Heart left ventricle (tissue), 16 donors: ENCODE data around the gene SNX17. TPM values are rescaled to one million over a fixed set of nuclear protein-coding genes. Genes with fewer than 3 reads are reported as not detected.

Experiments
- ATAC-seq, 4 donors: fragments of 200-7000 bp; cut with Tn5 transposase; one replicate each; pipeline ENCODE4 v1.9.1; 2020 to 2022; ENCODE audit warnings: moderate library complexity in 4 of 4, mild to moderate bottlenecking in 3 of 4, moderate number of reproducible peaks in 1 of 4
- DNase-seq, 5 donors: peaks; one replicate each; pipeline ENCODE4 v3.0.0-alpha.2; 2020
- H3K27ac ChIP-seq, 12 donors: fragments of 200-600 bp; sonication (generic) in 4 of 12; one replicate each; pipeline versions ENCODE4 v1.5.0 to v1.8.0; 2016 to 2022; ENCODE audit warnings: mild to moderate bottlenecking in 2 of 12
- H3K27me3 ChIP-seq, 9 donors: fragments of 200-600 bp; sonication (generic) in 2 of 9; one replicate each; pipeline versions ENCODE4 v1.5.1 to v1.8.0; 2016 to 2022; ENCODE audit warnings: mild to moderate bottlenecking in 3 of 9
- H3K36me3 ChIP-seq, 9 donors: fragments of 200-600 bp; sonication (generic) in 2 of 9; one replicate each; pipeline versions ENCODE4 v1.5.0 to v1.8.0; 2018 to 2022; ENCODE audit warnings: mild to moderate bottlenecking in 2 of 9
- H3K4me1 ChIP-seq, 12 donors: fragments of 200-600 bp; sonication (generic) in 4 of 12; one replicate each; pipeline versions ENCODE4 v1.5.0 to v1.8.0; 2016 to 2022; ENCODE audit warnings: mild to moderate bottlenecking in 3 of 12
- H3K4me3 ChIP-seq, 12 donors: fragments of 200-600 bp; sonication (generic) in 4 of 12; one replicate each; pipeline versions ENCODE4 v1.5.0 to v1.8.0; 2017 to 2022; ENCODE audit warnings: mild to moderate bottlenecking in 9 of 12, moderate library complexity in 4 of 12
- H3K9me3 ChIP-seq, 12 donors: fragments of 200-600 bp; sonication (generic) in 4 of 12; one replicate each; pipeline versions ENCODE4 v1.5.0 to v1.8.0; 2016 to 2022; ENCODE audit warnings: mild to moderate bottlenecking in 1 of 12
- CTCF ChIP-seq, 12 donors: fragments of 200-600 bp; sonication (generic) in 4 of 12; IDR thresholded peaks; one replicate each; pipeline versions ENCODE4 v1.5.0 to v1.8.0; 2018 to 2022; ENCODE audit warnings: antibody characterized with exemption in 12 of 12, mild to moderate bottlenecking in 5 of 12
- POLR2A ChIP-seq, 2 donors: fragments of 450-650 bp; IDR thresholded peaks; one replicate each; pipeline ENCODE4 v1.6.1; 2017; ENCODE audit warnings: antibody characterized with exemption in 2 of 2, mild to moderate bottlenecking in 2 of 2, moderate library complexity in 2 of 2
- WGBS, 4 donors: extraction: QIAGEN DNeasy Blood & Tissue Kit in 2 of 4; methylation state at CpG; one replicate each; pipeline versions ENCODE4 v1.1.5 to v1.1.7; 2013 to 2018; 5-methylcytosine and 5-hydroxymethylcytosine counted together
- intact Hi-C, 10 donors: fragments of 100-400 bp; cut with DNase I; formaldehyde crosslinking; loops; one replicate each; pipeline versions ENCODE4 v1.11.1 to v1.14.2; 2022
- polyA plus RNA-seq, 2 donors: library from polyadenylated mRNA; stranded (reverse); fragments of 200-250 nt; gene quantifications; one replicate each; pipeline ENCODE4 v1.2.3, GENCODE V29; 2013
- total RNA-seq, 9 donors: library from RNA; depleted of rRNA in 2 of 9; stranded (reverse); fragments of >200 nt in 2 of 9; fragmentation: NEBNext Ultra II Directional in 3 of 9; extraction: Animal tissue kit (Norgen Biotek cat#: 25700) in 3 of 9; gene quantifications; one replicate each; pipeline versions ENCODE4 v1.1.0 to v1.2.4, GENCODE V29; 2016 to 2023
- donor health status: ischemic (EF 13 %, LVEDD 7.1; RV severe dilation, severe dysfunction).
- donor health status: healthy with polysubstance abuse.
- donor health status: DM: no; HTN: yes; CAD: no.
- donor health status: DM: no; HTN: no; CAD: no.
- donor health status: ischemic (EF 25% LVEDD 6.9; RV normal size, moderate dysfunction).
- donor health status: ischemic (EF 25% LVEDD 5.7; RV mildly dilated, moderate dysfunction).
- donor health status: healthy.
- donor health status: DM: yes; HTN: yes; CAD: no.
- donor health status: ischemic (EF 35%, LVEDD 5.7; RV mildly dilated, moderate dysfunction).
- donor health status: nonischemic (EF 11% LVEDD 7.7; RV severe dilation, severe dysfunction).
- donor health status: DM: yes; HTN: yes; CAD: no.
- donor health status: PGD.
- donor health status: ischemic (EF 29% LVEDD 5.4; RV normal size, mild dysfunction).
- donor health status: nonischemic (EF 23%, LVEDD 6.1; RV moderate dilation, normal function).

SNX17 gene
- total and polyA plus RNA-seq, 11 donors = 39.2 to 106 (median 77.2) TPM

GRCh38 chr2:27356056-27356381, 14.4 kb upstream of the SNX17 start:
- intact Hi-C loops = loop anchor here in 4 of 10 donors (1.0 to 5.0 kb wide), 5 partner anchors 14 to 53 kb away; partner anchors contain the start of genes EIF2B4 (in 3 of the 4), MPV17 (in 3 of the 4), SNX17 (in 3 of the 4) and PPM1G (in 1 of the 4)
- H3K27ac ChIP-seq = peak overlapping the region; percentile 66 to 98 (median 88)
- H3K27me3 ChIP-seq = no peaks in the 10 kb centered on the region
- H3K4me3 ChIP-seq = peak overlapping the region; percentile 61 to 97 (median 84)
- WGBS, 4 donors = 0 to 2% (median 0%) methylated on average over 10 to 12 of the region's 12 CpGs
- peak; percentile 12 to 19 (median 14) for ATAC-seq
- no peaks in the 10 kb centered on the region for H3K36me3 ChIP-seq
- H3K4me1 ChIP-seq = peaks cover 4 to 57% (median 27%) of the 10 kb centered on the region in 12 donors
- peak in 4 of 5 donors; percentile 34 to 65 (median 40) for DNase-seq
- TF ChIP-seq CTCF (IDR thresholded peaks at IDR 0.05) (no peak), POLR2A (IDR thresholded peaks at IDR 0.05) (no peak)
- no peaks in the 10 kb centered on the region for H3K9me3 ChIP-seq

GRCh38 chr2:27356382-27357181, 13.8 kb upstream of the SNX17 start, which contains the start of gene GTF3C2:
TSS of gene GTF3C2 (minus strand) at chr2:27356764. CDS start at chr2:27343554, 13,210 bp downstream.
- Histone ChIP-seq H3K27ac (peak within 1 kb of the TSS; percentile 66 to 98 (median 88)), H3K4me1 (peaks cover 4 to 57% (median 27%) of the 10 kb centered on the region in 12 donors), H3K27me3 (no peaks in the 10 kb centered on the region), H3K4me3 (peak within 1 kb of the TSS; percentile 61 to 97 (median 84)), H3K9me3 (no peaks in the 10 kb centered on the region), H3K36me3 (no peaks in the 10 kb centered on the region)
- 0% methylated on average over 58 to 67 of the region's 67 CpGs for WGBS, 4 donors
- peak; percentile 97 to 98 (median 98) for ATAC-seq
- peak; percentile 95 to 97 (median 95) for DNase-seq
- intact Hi-C loops = loop anchor here in 4 of 10 donors (1.0 to 5.0 kb wide), 6 partner anchors 14 to 52 kb away; partner anchors contain the start of genes MPV17 (in 4 of the 4), EIF2B4 (in 3 of the 4), SNX17 (in 3 of the 4) and PPM1G (in 1 of the 4)
- TF ChIP-seq POLR2A (IDR thresholded peaks at IDR 0.05) = peak in 1 of 2 donors; percentile 44
- peak in 2 of 12 donors; percentile 10 to 21 for TF ChIP-seq CTCF (IDR thresholded peaks at IDR 0.05)

GRCh38 chr2:27362678-27363420, 7.6 kb upstream of the SNX17 start:
- no peaks in the 10 kb centered on the region for H3K27me3 ChIP-seq
- no peaks in the 10 kb centered on the region for H3K9me3 ChIP-seq
- no peak overlapping the region for H3K4me3 ChIP-seq
- H3K36me3 ChIP-seq = peaks cover 4 to 50% (median 47%) of the 10 kb centered on the region in 9 donors
- intact Hi-C loops = no loop called here
- peaks cover 0 to 7% (median 6%) of the 10 kb centered on the region in 12 donors for H3K4me1 ChIP-seq
- TF ChIP-seq CTCF (IDR thresholded peaks at IDR 0.05) = no peak
- TF ChIP-seq POLR2A (IDR thresholded peaks at IDR 0.05) = no peak
- ATAC-seq (no peak), DNase-seq (no peak)
- WGBS, 4 donors = 85 to 91% (median 90%) methylated on average over 4 of the region's 4 CpGs
- no peak overlapping the region for H3K27ac ChIP-seq
